DOHH2 (cell line): ENCODE results near the gene SP1.

Source experiments
- H3F3A ChIP-seq: fragments of 200-600 bp; sonication (generic), shearing (Covaris generic); 2 replicates; pipeline ENCODE4 v1.6.0; 2016; ENCODE audit warnings: antibody characterized with exemption, mild to moderate bottlenecking; ENCODE audit not compliant: control insufficient read depth, insufficient read depth
- H3K27ac ChIP-seq: fragments of 200-600 bp; sonication (generic); 2 replicates; pipeline ENCODE4 v1.5.1; 2014; ENCODE audit warnings: low read depth, mild to moderate bottlenecking, low read length, moderate library complexity
- H3K27me3 ChIP-seq: fragments of 200-600 bp; sonication (generic); 2 replicates; pipeline ENCODE4 v1.6.1; 2014; ENCODE audit warnings: mild to moderate bottlenecking, low read length, mixed read lengths; ENCODE audit not compliant: control insufficient read depth
- H3K36me3 ChIP-seq: fragments of 200-600 bp; sonication (generic); 2 replicates; pipeline ENCODE4 v1.6.1; 2014; ENCODE audit warnings: mild to moderate bottlenecking, low read length, moderate library complexity, mixed read lengths; ENCODE audit not compliant: control insufficient read depth
- H3K4me1 ChIP-seq: fragments of 200-600 bp; sonication (generic); 2 replicates; pipeline ENCODE4 v1.6.1; 2014; ENCODE audit warnings: mild to moderate bottlenecking, low read length, mixed read lengths; ENCODE audit not compliant: control insufficient read depth
- H3K4me2 ChIP-seq: fragments of 200-600 bp; sonication (generic); 2 replicates; pipeline ENCODE4 v1.6.0; 2014; ENCODE audit warnings: mild to moderate bottlenecking, low read length, moderate library complexity
- H3K4me3 ChIP-seq: fragments of 200-600 bp; sonication (generic); 2 replicates; pipeline ENCODE4 v1.5.1; 2014; ENCODE audit warnings: mild to moderate bottlenecking, low read length, mixed read lengths
- H3K79me2 ChIP-seq: fragments of 200-600 bp; sonication (generic); 2 replicates; pipeline ENCODE4 v1.6.1; 2014; ENCODE audit warnings: mild to moderate bottlenecking, low read length, mixed read lengths; ENCODE audit not compliant: control insufficient read depth
- H3K9me2 ChIP-seq: fragments of 200-600 bp; sonication (generic); replicated peaks from 2 replicates; pipeline ENCODE4 v1.6.1; 2014; ENCODE audit warnings: mild to moderate bottlenecking, low read length, mixed read lengths; ENCODE audit not compliant: control insufficient read depth
- H3K9me3 ChIP-seq: fragments of 200-600 bp; sonication (generic); 2 replicates; pipeline ENCODE4 v1.6.1; 2014; ENCODE audit warnings: antibody characterized with exemption, low read length, mixed read lengths; ENCODE audit not compliant: control insufficient read depth, insufficient read depth
- H4K20me1 ChIP-seq: fragments of 200-600 bp; sonication (generic); 2 replicates; pipeline ENCODE4 v1.6.0; 2014; ENCODE audit warnings: low read depth, mild to moderate bottlenecking, antibody characterized with exemption, low read length, moderate library complexity; ENCODE audit not compliant: control insufficient read depth, insufficient read depth
- EZH2phosphoT487 ChIP-seq: fragments of 200-600 bp; sonication (generic); IDR thresholded peaks from 2 replicates; pipeline ENCODE4 v1.6.1; 2017; ENCODE audit warnings: borderline replicate concordance, mild to moderate bottlenecking, antibody characterized with exemption, low read length, moderate library complexity, mixed read lengths
- TF ChIP-seq, protein P1 (sequence below): fragments of 200-600 bp; sonication (generic); IDR thresholded peaks from one replicate; pipeline ENCODE4 v1.5.1; 2014; ENCODE audit warnings: antibody characterized with exemption, mild to moderate bottlenecking, low read depth, low read length; ENCODE audit not compliant: poor library complexity, severe bottlenecking

The SP1 gene

DNA sequence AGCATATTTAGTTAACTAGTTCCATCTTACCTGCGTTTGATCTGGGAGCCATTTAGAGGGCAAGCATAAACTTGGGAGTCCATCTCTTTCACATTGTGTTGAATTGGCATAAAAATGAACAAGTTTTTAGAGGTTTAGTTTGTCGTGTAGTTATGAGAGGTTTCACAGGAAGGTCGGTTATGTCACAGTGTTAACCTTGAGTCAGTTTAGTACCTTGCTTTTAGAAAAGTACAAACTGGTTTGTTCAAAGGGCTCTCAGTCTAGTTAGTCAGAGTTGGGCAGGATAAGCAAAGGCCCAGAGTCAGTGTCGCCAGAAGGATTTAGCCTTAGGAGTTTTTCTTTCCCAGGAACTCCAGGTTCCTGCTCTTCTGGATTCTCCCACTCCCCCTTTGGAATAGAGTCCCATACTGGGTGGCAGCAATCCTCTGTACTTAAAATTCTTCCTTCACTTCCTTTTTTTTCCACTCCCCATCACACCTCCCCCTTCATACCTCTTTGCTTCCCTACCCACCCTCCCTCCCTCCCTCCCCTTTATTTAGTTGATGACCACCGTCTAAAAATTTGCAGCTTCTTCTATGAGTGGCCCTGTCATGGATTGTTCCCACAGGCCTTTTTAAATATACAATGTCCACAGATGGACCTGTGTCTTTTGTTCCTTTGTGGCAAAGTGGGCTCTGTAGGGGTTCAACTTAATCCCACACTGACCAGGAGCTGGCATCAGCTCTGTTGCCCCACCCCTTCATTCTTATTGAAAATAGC, 84.0 kb downstream of the SP1 start:
- H3K4me2 ChIP-seq, result no peak overlapping the region
- peaks cover 99% of the 10 kb centered on the region for H3K36me3 ChIP-seq
- H3K9me2 ChIP-seq, result no peaks in the 10 kb centered on the region
- no peaks in the 10 kb centered on the region for H3K9me3 ChIP-seq
- H3F3A ChIP-seq, result peaks cover 18% of the 10 kb centered on the region
- H3K4me3 ChIP-seq, result no peak overlapping the region
- TF ChIP-seq EZH2phosphoT487, result no peak
- TF ChIP-seq, protein P1, sequence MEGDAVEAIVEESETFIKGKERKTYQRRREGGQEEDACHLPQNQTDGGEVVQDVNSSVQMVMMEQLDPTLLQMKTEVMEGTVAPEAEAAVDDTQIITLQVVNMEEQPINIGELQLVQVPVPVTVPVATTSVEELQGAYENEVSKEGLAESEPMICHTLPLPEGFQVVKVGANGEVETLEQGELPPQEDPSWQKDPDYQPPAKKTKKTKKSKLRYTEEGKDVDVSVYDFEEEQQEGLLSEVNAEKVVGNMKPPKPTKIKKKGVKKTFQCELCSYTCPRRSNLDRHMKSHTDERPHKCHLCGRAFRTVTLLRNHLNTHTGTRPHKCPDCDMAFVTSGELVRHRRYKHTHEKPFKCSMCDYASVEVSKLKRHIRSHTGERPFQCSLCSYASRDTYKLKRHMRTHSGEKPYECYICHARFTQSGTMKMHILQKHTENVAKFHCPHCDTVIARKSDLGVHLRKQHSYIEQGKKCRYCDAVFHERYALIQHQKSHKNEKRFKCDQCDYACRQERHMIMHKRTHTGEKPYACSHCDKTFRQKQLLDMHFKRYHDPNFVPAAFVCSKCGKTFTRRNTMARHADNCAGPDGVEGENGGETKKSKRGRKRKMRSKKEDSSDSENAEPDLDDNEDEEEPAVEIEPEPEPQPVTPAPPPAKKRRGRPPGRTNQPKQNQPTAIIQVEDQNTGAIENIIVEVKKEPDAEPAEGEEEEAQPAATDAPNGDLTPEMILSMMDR, result no peak
- H3K27me3 ChIP-seq, result no peaks in the 10 kb centered on the region
- H3K79me2 ChIP-seq, result peaks cover 93% of the 10 kb centered on the region
- H3K27ac ChIP-seq, result no peak overlapping the region
- 0 out of 2 replicates have a peak, but pooled peaks cover 3% of the 10 kb centered on the region for H3K4me1 ChIP-seq
- H4K20me1 ChIP-seq, result peaks cover 13% of the 10 kb centered on the region

DNA sequence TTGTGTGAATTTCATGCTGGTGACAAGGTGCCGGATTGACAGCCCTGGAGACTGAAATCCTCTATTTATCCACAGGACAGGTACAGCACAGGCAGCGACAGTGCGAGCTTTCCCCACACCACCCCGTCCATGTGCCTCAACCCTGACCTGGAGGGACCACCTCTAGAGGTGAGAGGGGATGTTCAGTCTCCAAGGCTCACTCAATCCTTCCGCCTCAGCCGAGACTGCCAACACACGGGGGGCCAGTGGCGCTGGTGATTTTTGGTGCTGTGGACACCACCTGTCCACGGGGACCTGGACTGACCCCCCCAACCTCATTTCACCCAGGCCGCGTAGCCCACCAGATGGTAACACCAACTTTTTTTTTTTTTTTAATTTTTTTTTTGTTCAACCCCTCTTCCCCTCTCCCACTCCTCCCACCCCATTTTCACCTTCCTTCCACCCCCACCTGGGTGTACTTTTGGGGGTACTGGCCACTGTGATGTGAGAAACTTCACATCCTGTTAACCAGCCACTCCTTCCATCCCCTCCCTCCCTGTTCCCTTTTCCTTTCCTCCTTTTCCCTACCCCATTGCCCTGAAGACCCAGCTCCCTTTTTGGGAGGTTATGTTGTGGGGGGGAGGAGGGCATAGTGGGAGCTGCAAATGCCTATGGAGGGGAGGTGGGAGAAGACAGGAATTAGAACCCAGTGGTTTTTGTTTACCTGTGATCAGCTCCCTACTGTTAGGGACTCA, 84.9 kb downstream of the SP1 start:
- Histone ChIP-seq H3K27me3 (no peaks in the 10 kb centered on the region), H4K20me1 (peaks cover 10% of the 10 kb centered on the region; the same call in 1 of the 2 replicates), H3K36me3 (peaks cover 99% of the 10 kb centered on the region), H3K9me3 (no peaks in the 10 kb centered on the region), H3K27ac (no peak overlapping the region), H3K4me2 (no peak overlapping the region), H3F3A (peaks cover 17% of the 10 kb centered on the region; the same call in 1 of the 2 replicates), H3K79me2 (peaks cover 89% of the 10 kb centered on the region), H3K4me1 (no peaks in the 10 kb centered on the region), H3K9me2 (no peaks in the 10 kb centered on the region), H3K4me3 (no peak overlapping the region)
- TF ChIP-seq, protein P1, result no peak
- TF ChIP-seq EZH2phosphoT487, result no peak

DNA sequence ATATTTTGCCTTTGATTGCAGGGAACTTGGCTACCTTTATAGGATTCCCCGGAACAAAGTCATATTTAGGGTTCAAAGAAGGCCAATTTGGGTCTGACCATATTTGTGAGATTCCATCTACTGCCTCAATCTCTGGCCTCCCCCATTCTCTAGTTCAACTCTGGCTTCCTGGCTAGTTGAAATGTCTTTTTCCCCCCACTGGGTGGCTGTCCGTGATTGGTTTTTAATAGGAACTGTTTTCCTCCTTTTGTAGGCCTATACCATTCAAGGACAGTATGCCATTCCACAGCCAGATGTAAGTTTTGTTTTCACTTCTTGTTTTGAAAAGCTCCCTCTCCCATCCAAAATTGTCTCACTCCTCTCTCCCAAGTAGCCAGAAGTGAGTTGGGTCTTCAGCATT, 85.7 kb downstream of the SP1 start:
- TF ChIP-seq EZH2phosphoT487, result no peak
- TF ChIP-seq, protein P1, result no peak
- Histone ChIP-seq H3K27me3 (no peaks in the 10 kb centered on the region), H3K79me2 (peaks cover 86% of the 10 kb centered on the region), H3K27ac (no peak overlapping the region), H3K4me1 (no peaks in the 10 kb centered on the region), H3K36me3 (peaks cover 99% of the 10 kb centered on the region), H3K9me2 (no peaks in the 10 kb centered on the region), H3F3A (peaks cover 20% of the 10 kb centered on the region; the same call in 1 of the 2 replicates), H3K9me3 (no peaks in the 10 kb centered on the region), H4K20me1 (peaks cover 10% of the 10 kb centered on the region; the same call in 1 of the 2 replicates), H3K4me2 (no peak overlapping the region), H3K4me3 (no peak overlapping the region)
